GM18502 (cell line): ENCODE results near the gene PSMA8.
"Not testable (repeated sequence)": the region's sequence is repeated elsewhere in the genome, so short reads cannot be mapped to it uniquely, and the experiment has no call there.

Experiments used
- ATAC-seq: cut with Tn5 transposase; IDR thresholded peaks from one replicate; pipeline ENCODE4 v1.9.1; 2021; ENCODE audit warnings: mild to moderate bottlenecking; ENCODE audit not compliant: unreplicated experiment, poor library complexity

PSMA8 gene

DNA sequence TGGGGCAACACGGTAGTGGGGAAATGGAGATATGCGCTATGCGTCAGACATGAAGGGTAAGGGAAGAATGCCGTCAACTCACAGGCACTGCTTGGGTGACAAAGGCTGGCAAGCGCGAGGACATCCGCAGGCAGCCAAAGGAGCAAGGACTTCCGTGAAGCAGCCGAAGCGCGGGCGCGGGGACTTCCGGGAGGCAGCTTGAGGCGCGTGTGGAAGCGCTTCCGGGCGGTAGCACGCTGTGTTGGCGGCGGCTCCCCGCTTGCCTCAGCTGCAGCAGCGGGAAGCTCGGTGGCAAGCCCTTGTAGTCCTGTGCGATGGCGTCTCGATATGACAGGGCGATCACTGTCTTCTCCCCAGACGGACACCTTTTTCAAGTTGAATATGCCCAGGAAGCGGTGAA lies at the start of gene PSMA8:
Gene PSMA8, plus strand, starts transcription at position 218 of the 400 bp plus-strand sequence. Its CDS starts 97 bp downstream, at position 315.
- ATAC-seq = no peak

DNA sequence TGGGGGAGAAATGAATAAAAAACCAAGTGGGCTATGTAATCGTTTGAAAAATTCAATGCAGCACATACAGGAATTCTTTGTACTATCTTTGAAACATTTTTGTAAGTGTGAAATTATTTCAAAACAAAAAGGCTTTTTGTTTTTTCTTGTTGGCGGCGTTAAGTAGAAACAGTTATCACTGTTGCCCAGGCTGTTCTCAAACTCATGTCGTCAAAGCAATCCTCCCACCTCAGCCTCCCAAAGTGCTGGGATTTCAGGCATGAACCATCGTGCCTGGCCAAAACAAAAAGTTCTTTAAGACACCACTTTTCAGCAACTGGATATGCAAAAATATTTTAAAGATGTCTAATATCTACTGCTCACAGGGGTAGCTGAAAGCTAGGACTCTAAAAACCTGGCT lies 48.6 kb upstream of the PSMA8 start:
- ATAC-seq = no peak

DNA sequence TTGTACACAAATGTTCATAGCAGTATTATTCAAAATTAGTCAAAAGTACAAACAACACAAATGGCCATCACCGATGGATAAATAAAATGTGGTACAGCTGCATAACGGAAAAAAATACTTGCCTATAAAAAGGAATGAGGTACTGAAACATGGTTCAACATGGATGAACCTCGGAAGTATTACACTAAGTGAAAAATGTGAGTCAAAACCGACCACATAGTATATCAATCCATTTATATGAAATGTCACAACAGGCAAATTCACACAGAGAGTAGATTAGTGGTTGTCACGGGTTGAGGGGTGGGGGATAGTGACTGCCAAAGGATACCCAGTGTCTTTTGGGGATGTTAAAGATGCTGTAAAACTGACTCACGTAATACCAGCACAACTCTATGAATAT lies 46.7 kb upstream of the PSMA8 start:
- no peak for ATAC-seq

DNA sequence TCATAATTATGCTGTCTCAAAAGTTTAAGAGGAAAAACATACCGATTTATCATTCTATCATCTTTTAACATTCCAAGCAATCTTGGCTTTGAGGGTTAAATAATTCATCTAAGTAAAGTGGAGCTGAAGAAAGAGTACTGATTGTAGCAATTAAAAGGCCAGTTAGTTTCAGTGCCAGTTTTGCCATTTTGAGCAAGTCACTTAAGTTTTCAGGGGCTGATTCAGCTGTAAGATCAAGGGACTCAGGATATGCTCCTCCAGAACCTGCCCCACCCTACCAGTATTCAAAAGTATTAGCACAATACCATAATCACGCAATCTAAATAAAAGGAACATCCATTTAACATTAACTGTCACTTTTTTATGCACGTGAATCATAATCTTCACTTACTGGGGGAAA lies 45.2 kb upstream of the PSMA8 start:
- ATAC-seq = no peak

- peak; percentile 4 for ATAC-seq
Measured at GRCh38 chr18:26089293-26090129, 44.2 kb upstream of the PSMA8 start.

DNA sequence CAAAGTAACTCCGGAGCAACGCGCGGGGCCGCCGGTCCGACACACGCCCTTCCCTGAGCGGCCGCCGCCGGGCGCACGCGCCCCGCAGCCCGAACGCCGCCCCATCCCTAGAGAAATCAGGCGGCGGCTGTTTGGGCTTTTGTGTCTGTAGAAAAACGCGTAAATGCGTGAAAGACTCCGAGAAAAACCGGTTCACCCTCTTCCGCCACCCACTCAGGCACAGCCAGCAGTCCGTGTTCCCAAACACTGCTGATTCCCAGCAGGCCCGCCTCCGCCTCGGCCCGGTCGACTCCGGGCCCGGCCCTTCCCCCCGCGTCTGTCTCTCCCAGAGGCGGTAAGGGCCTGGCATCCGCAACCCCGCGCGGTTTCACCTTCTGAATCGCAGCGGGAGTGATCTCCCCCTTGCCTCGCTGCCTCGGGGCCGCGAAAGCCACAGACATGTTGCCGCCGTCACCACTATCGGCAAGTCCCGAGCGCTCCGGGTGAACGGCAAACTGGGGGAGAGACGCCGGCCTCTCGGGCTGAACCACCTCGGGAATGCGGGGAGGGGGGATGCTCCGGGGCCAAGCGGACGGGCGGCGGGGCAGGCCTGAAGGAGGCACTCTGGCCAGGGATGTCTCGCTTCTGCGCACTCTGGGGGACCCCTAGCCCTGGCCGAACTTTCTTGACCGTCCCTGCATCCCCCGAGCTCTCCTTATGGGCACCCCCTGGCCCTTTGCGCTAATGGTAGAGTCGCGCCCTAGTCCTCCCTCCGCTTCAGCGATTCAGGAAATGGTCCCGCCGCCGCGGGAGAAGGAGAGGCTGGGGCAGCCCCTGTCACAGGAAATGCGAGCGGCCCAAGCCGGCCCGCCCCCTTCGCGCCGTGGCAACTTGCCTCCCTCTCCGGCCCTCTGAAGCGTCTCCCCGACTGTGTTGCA lies 43.3 kb upstream of the PSMA8 start, which contains the start of gene SS18:
Gene SS18, minus strand, starts transcription at position 484 of the 917 bp plus-strand sequence. Its CDS starts 44 bp downstream, at position 440.
- peak; percentile 80 for ATAC-seq

GRCh38 chr18:26091047-26091630 lies 42.5 kb upstream of the PSMA8 start:
- peak; percentile 46 for ATAC-seq

DNA sequence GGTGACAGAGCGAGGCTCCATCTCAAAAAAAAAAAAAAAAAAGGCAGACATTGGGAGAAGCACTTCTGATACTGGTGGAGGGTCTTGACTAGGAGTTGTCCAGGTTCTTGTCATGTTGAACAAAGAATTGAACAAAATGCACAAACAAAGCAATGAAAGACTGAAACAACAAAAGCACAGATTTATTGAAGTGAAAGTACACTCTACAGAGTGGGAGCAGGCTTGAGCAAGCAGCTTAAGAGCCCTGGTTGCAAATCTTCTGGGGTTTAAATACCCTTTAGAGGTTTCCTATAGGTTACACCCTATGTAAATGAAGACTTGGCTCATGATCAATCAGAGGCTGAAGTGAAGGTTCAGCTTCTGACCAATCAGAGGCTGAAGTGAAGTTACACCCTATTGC lies 36.8 kb upstream of the PSMA8 start:
- ATAC-seq = no peak

- ATAC-seq = no peak
Measured at GRCh38 chr18:26097563-26097962, 36.1 kb upstream of the PSMA8 start.

DNA sequence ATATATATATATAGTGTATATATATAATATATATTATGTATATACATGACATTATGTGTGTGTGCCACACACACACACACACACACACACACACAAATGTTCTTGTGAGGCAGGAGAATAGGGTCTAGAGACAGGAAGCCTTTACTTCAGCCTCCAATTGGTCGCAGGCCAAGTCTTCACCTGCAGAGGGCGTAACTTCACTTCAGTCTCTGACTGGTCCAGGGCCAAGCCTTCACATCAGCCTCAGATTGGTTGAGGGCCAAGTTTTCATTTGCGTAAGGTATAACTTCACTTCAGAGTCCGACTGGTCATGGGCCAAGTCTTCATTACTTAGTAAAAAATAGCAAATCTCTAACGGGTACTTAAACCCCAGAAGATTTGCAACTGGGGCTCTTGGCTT lies 30.1 kb upstream of the PSMA8 start:
- no peak for ATAC-seq

DNA sequence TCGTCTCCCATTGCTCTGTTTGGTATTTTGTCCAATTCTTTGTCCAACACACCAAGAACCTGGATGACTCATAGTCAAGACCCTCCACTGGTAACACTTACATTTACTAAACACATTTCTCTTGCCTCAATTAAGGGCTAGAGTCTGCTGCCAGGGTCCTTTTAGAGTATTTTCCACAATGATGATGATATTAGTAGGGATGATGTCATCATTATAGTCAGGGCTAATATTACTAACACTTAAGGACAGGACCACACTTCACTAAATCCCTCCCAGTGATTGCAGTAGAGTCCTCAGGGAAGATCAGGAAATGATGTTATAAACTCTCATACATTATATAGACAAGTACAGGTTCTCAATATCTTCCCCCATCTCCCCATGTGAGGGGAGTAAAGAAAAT lies 29.6 kb upstream of the PSMA8 start:
- no peak for ATAC-seq

- no peak for ATAC-seq
Measured at GRCh38 chr18:26119246-26119645, 14.4 kb upstream of the PSMA8 start.

DNA sequence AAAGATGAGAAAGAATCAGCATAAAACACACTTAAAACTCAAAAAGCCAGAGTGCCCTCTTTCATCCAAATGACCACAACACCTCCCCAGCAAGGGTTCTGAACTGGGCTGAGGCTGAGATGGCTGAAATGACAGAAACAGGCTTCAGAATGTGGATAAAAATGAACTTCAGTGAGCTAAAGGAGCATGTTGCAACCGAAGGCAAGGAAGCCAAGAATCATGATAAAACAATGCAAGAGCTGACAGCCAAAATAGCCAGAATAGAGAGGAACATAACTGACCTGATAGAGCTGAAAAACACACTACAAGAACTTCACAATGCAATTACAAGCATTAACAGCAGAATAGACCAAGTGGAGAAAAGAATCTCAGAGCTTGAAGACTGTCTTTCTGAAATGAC lies 12.2 kb upstream of the PSMA8 start:
- ATAC-seq = no peak

- ATAC-seq = not testable (repeated sequence)
Measured at GRCh38 chr18:26121994-26122393, 11.7 kb upstream of the PSMA8 start.

DNA sequence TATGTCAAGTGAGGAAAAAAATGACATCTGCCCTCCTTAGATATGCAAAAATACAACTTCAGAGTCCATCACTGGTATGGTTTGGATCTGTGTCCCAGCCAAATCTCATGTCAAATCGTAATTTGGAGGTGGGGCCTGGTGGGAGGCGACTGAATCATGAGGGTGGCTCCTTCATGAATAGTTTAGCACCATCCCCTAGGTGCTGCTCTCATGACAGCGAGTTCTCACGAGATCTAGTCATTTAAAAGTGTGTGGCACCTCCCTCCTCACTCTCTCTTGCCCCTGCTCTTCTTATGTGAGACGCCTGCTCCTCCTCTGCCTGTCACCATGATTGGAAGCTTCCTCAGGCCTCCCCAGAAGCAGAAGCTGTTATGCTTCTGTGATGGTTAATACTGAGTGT lies 5.9 kb upstream of the PSMA8 start:
- no peak for ATAC-seq

GRCh38 chr18:26128192-26128591 lies 5.5 kb upstream of the PSMA8 start:
- ATAC-seq = not testable (repeated sequence)

DNA sequence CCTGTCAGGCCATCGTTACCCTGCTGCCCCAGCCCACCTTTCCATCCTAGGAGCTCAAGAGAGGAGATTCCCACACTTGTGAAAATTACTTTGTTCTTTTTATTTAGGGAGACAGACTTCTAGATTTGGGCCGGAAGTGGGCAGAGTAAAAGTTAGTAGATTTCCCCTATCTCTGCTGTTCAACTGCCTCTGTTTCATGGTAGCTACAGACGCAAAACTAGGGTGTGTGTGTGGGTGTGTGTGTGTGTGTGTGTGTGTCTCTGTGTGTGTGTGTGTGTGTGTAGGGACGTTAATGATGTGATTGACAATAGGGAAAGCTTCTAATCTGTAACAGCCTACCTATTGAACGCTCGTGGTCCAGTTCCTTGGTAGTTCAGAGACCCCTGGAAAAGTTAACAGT lies 438 bp downstream of the PSMA8 start:
- ATAC-seq = no peak

DNA sequence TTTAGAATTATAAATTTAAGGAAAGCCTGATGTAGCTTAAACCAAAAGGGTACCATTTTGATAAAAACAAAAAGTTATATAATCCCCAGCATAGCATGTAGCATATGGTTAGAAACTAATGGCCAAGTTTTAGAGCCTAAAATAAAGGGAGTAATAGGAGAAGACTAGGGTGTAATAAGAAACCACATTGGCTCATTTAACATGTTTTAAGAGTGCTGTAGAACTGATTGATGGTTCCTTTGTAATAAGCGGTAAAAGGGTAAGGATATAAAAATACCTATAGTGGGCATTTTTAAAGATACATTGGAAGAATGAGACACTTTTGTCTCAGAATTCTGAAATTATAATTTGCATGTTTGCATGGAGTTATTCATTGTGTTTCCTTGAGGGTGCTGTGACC lies 1.9 kb downstream of the PSMA8 start:
- ATAC-seq = no peak

DNA sequence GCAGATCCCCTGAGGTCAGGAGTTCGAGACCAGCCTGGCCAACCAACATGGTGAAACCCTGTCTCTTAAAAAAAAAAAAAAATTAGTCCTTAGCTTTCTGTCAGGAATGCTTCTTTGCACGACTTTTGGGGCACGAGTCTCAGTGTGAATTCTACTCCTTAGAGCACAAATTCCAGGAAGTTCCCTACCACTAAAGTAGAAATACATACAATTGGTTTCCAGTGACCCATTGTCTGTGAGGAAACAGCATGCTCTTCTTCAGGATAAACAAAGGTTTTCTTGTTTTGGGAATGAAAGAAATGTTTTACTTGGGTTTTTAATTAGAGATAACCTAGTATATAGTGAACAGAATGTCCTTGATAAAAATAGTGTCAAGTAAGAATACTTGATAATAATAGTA lies 23.7 kb downstream of the PSMA8 start:
- ATAC-seq = no peak

DNA sequence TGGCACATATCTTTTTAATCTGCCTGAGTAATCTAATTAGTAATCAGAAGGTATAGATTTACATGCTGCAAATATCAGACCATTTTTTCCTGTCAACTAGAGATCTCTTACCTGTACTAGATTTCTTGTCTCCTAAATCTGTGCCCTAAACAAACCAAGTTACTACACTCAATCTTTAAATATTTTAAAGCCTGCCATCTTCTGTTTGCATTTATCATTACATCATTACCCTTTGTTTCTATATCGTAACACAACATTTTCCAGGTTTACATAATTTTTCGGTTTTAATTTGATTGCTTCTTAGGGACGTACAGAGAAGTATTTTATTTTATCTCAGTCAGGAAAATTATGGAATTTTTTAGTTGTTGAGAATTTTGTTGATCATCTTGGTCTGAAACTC lies 25.7 kb downstream of the PSMA8 start:
- ATAC-seq = no peak

GRCh38 chr18:26164571-26164970 lies 30.9 kb downstream of the PSMA8 start:
- ATAC-seq = no peak
